ENCODE results near the gene TES. TPM values are rescaled to one million over a fixed set of nuclear protein-coding genes. Genes with fewer than 3 reads are reported as not detected.

The TES gene
- total and polyA plus RNA-seq, 2 of the 13 experiments (the other 11 are each of a cell fraction or from before 2014, with no cell fraction given) = 21.6 to 23.0 TPM

- TF ChIP-seq PRDM15 (CRISPR knock-in tag; IDR thresholded peaks at IDR 0.05) = no peak
- TF ChIP-seq GZF1 (CRISPR knock-in tag; IDR thresholded peaks at IDR 0.05) = no peak
- TF ChIP-seq TRIM22 (IDR thresholded peaks at IDR 0.05) = no peak
- TF ChIP-seq ZNF292 (CRISPR knock-in tag; IDR thresholded peaks at IDR 0.05; ENCODE audit: borderline replicate concordance, low read depth) = no peak
- no peak for TF ChIP-seq MAZ (IDR thresholded peaks at IDR 0.05; ENCODE audit: borderline replicate concordance, low read depth, low read length)
- 0 out of 2 replicates have a peak, but pooled peaks have one; percentile 17 for TF ChIP-seq MAZ (CRISPR knock-in tag; IDR thresholded peaks at IDR 0.05; ENCODE audit: low read depth)
- TF ChIP-seq ZNF232 (CRISPR knock-in tag; IDR thresholded peaks at IDR 0.05; ENCODE audit: borderline replicate concordance) = no peak
- TF ChIP-seq FLYWCH1 (CRISPR knock-in tag; IDR thresholded peaks at IDR 0.05) = no peak
- no peak for TF ChIP-seq ZFP36L1 (CRISPR knock-in tag; IDR thresholded peaks at IDR 0.05)
- no peak for TF ChIP-seq HNRNPL (IDR thresholded peaks at IDR 0.05; ENCODE audit: low read depth, low read length)
- TF ChIP-seq KDM2A (CRISPR knock-in tag; IDR thresholded peaks at IDR 0.05; ENCODE audit: borderline replicate concordance, low read depth) = 0 out of 2 replicates have a peak, but pooled peaks have one; percentile 35
- no peak for TF ChIP-seq BCL6 (CRISPR knock-in tag; IDR thresholded peaks at IDR 0.05)
- TF ChIP-seq ZFX (CRISPR knock-in tag; IDR thresholded peaks at IDR 0.05; ENCODE audit: low read depth) = no peak
- 0 out of 2 replicates have a peak, but pooled peaks have one; percentile 21 for TF ChIP-seq REPIN1 (CRISPR knock-in tag; IDR thresholded peaks at IDR 0.05; ENCODE audit: borderline replicate concordance, low read depth)
- no peak for TF ChIP-seq ZBTB7B (CRISPR knock-in tag; IDR thresholded peaks at IDR 0.05)
- no peak for TF ChIP-seq NFE2 (CRISPR knock-in tag; IDR thresholded peaks at IDR 0.05)
- no peak for TF ChIP-seq CTCF (CRISPR knock-in tag; IDR thresholded peaks at IDR 0.05)
- no peak for TF ChIP-seq ZNF18 (CRISPR knock-in tag; IDR thresholded peaks at IDR 0.05; ENCODE audit: insufficient replicate concordance)
- TF ChIP-seq NR2C2 (CRISPR knock-in tag; IDR thresholded peaks at IDR 0.05; ENCODE audit: borderline replicate concordance) = no peak
- 0 out of 2 replicates have a peak, but pooled peaks have one; percentile 48 for TF ChIP-seq SP4 (CRISPR knock-in tag; IDR thresholded peaks at IDR 0.05)
- no peak for TF ChIP-seq ZNF317 (CRISPR knock-in tag; IDR thresholded peaks at IDR 0.05)
- TF ChIP-seq CBX1 (IDR thresholded peaks at IDR 0.05; ENCODE audit: low read depth) = no peak
- TF ChIP-seq SMARCC2 (IDR thresholded peaks at IDR 0.05) = no peak
These were observed at the start of gene TES (continued) for GRCh38 chr7:116210345-116211005.

All from HepG2 (cell line).